Spleen (tissue), 7 donors: ENCODE measurements around the gene NFATC2.

Experiments used
- CTCF ChIP-seq, 11 experiments: fragments of 200-600 bp in 7 of 11; fragments of 450-650 bp in 4 of 11; sonication (generic) in 4 of 11; IDR thresholded peaks in 8 of 11; conservative IDR thresholded peaks in 3 of 11; 1 replicate in 7 of 11; 2 replicates in 4 of 11; pipeline versions ENCODE4 v1.4.0 to v1.8.0; 2016 to 2021; ENCODE audit warnings: antibody characterized with exemption in 11 of 11, inconsistent platforms in 4 of 11, mild to moderate bottlenecking in 1 of 11
- POLR2A ChIP-seq, 3 donors: fragments of 450-650 bp; IDR thresholded peaks; one replicate each; pipeline ENCODE4 v1.5.1; 2017; ENCODE audit warnings: antibody characterized with exemption in 3 of 3, mild to moderate bottlenecking in 1 of 3
- POLR2AphosphoS5 ChIP-seq, 3 donors: sonication (generic); formaldehyde crosslinking; IDR thresholded peaks; one replicate each; pipeline ENCODE4 v1.5.1; 2017; ENCODE audit warnings: antibody characterized with exemption in 3 of 3
- donor health status: DM: no; HTN: no; CAD: no; lungs with moderate emphysema.
- donor health status: DM: no; HTN: no; CAD: no.
- donor health status: DM: no; HTN: no; CAD: no.

GRCh38 chr20:51563174-51563485 lies 20.6 kb upstream of the NFATC2 start:
- TF ChIP-seq POLR2A (IDR thresholded peaks at IDR 0.05): no peak
- TF ChIP-seq CTCF (IDR thresholded peaks at IDR 0.05 in 8 of 11, conservative IDR thresholded peaks at IDR 0.05 in 3 of 11): no peak
- TF ChIP-seq POLR2AphosphoS5 (IDR thresholded peaks at IDR 0.05): no peak
